ENCODE data around the gene ADAMTS12. TPM values are rescaled to one million over a fixed set of nuclear protein-coding genes. Genes with fewer than 3 reads are reported as not detected.

Gene ADAMTS12
- polyA plus RNA-seq, 1 donor = 4.2 TPM

- Histone ChIP-seq H3K4me3 (ENCODE audit: low read length) (no peak overlapping the region), H3K27ac (ENCODE audit: low read length) (no peak overlapping the region), H3K27me3 (ENCODE audit: control insufficient read depth, insufficient read depth, low read length) (no peaks in the 10 kb centered on the region), H3K4me1 (ENCODE audit: control insufficient read depth, insufficient read depth, low read length) (no peaks in the 10 kb centered on the region), H3K9me3 (ENCODE audit: control insufficient read depth, low read depth, low read length) (peaks cover 4% of the 10 kb centered on the region), H3K36me3 (ENCODE audit: control insufficient read depth, insufficient read depth, low read length) (no peaks in the 10 kb centered on the region)
- no CpG with 5 or more reads among the region's 3 CpGs for WGBS (ENCODE audit: insufficient coverage, low lambda C conversion rate)
- DNase-seq = no peak
These were observed 378.2 kb downstream of the ADAMTS12 start for GRCh38 chr5:33513462-33514185.

GRCh38 chr5:33509036-33509435 lies 382.8 kb downstream of the ADAMTS12 start:
- Histone ChIP-seq H3K4me1 (ENCODE audit: control insufficient read depth, insufficient read depth, low read length) (no peaks in the 10 kb centered on the region), H3K27me3 (ENCODE audit: control insufficient read depth, insufficient read depth, low read length) (no peaks in the 10 kb centered on the region), H3K27ac (ENCODE audit: low read length) (no peak overlapping the region), H3K4me3 (ENCODE audit: low read length) (no peak overlapping the region), H3K36me3 (ENCODE audit: control insufficient read depth, insufficient read depth, low read length) (no peaks in the 10 kb centered on the region), H3K9me3 (ENCODE audit: control insufficient read depth, low read depth, low read length) (no peaks in the 10 kb centered on the region)
- DNase-seq = no peak
- 50% methylated on average over 1 of the region's 3 CpGs for WGBS (ENCODE audit: insufficient coverage, low lambda C conversion rate)

- no peak overlapping the region for H3K4me3 ChIP-seq (ENCODE audit: low read length)
- H3K4me1 ChIP-seq (ENCODE audit: control insufficient read depth, insufficient read depth, low read length) = no peaks in the 10 kb centered on the region
- H3K27me3 ChIP-seq (ENCODE audit: control insufficient read depth, insufficient read depth, low read length) = no peaks in the 10 kb centered on the region
- WGBS (ENCODE audit: insufficient coverage, low lambda C conversion rate) = 90% methylated on average over 2 of the region's 4 CpGs
- DNase-seq = no peak
- no peaks in the 10 kb centered on the region for H3K36me3 ChIP-seq (ENCODE audit: control insufficient read depth, insufficient read depth, low read length)
- H3K27ac ChIP-seq (ENCODE audit: low read length) = no peak overlapping the region
- no peaks in the 10 kb centered on the region for H3K9me3 ChIP-seq (ENCODE audit: control insufficient read depth, low read depth, low read length)
These were observed 384.4 kb downstream of the ADAMTS12 start for GRCh38 chr5:33507426-33507825.

DNA sequence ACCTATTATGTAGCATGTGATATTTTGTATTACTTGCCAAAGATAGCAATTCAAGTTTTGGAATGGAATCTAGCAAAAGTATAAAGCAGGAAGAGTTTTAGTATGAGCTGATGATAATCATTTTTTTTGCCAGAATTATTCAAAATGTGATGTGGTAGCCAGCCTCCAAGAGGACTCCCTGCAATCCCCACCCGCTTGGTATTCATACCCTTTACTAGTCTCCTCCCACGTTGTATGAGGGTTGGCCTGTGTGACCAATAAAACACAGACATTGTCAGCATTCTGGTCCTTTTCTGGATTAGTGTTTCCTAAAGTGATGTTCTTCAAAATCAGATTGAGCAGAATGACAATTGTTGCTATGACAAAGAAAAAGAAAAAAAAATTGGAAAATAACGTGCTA lies 387.2 kb downstream of the ADAMTS12 start:
- Histone ChIP-seq H3K4me1 (ENCODE audit: control insufficient read depth, insufficient read depth, low read length) (no peaks in the 10 kb centered on the region), H3K4me3 (ENCODE audit: low read length) (no peak overlapping the region), H3K27me3 (ENCODE audit: control insufficient read depth, insufficient read depth, low read length) (no peaks in the 10 kb centered on the region), H3K9me3 (ENCODE audit: control insufficient read depth, low read depth, low read length) (peaks cover 4% of the 10 kb centered on the region), H3K36me3 (ENCODE audit: control insufficient read depth, insufficient read depth, low read length) (no peaks in the 10 kb centered on the region), H3K27ac (ENCODE audit: low read length) (no peak overlapping the region)
- no peak for DNase-seq
- 100% methylated on average over 1 of the region's 3 CpGs for WGBS (ENCODE audit: insufficient coverage, low lambda C conversion rate)

GRCh38 chr5:33501899-33502298 lies 389.9 kb downstream of the ADAMTS12 start:
- no CpG with 5 or more reads among the region's 27 CpGs for WGBS (ENCODE audit: insufficient coverage, low lambda C conversion rate)
- H3K36me3 ChIP-seq (ENCODE audit: control insufficient read depth, insufficient read depth, low read length) = no peaks in the 10 kb centered on the region

DNA sequence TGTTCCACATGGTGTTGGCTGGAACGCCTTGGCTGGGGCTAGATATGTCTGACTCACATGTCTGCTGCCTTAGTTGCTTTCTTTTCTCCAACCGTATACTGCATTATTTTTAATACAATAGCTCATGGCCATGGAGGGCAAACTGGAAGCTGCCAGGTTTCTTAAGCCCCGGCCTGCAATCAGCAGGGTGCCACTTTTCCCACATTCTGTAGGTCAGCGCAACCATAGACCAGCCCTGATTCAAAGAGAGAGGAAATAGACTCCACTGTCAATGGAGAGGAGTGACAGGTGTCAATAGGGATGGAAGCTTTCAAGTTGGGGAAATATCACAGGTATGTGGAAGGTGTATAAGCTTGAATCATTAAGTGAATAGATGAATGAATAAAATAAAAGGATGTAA lies 390.5 kb downstream of the ADAMTS12 start:
- Histone ChIP-seq H3K27ac (ENCODE audit: low read length) (no peak overlapping the region), H3K4me1 (ENCODE audit: control insufficient read depth, insufficient read depth, low read length) (no peaks in the 10 kb centered on the region), H3K9me3 (ENCODE audit: control insufficient read depth, low read depth, low read length) (peaks cover 4% of the 10 kb centered on the region), H3K4me3 (ENCODE audit: low read length) (no peak overlapping the region), H3K27me3 (ENCODE audit: control insufficient read depth, insufficient read depth, low read length) (no peaks in the 10 kb centered on the region), H3K36me3 (ENCODE audit: control insufficient read depth, insufficient read depth, low read length) (no peaks in the 10 kb centered on the region)
- no peak for DNase-seq
- WGBS (ENCODE audit: insufficient coverage, low lambda C conversion rate) = no CpG with 5 or more reads among the region's 4 CpGs

More at GRCh38 chr5:33501899-33502298, 389.9 kb downstream of the ADAMTS12 start:
- Histone ChIP-seq H3K27ac (ENCODE audit: low read length) (no peak overlapping the region), H3K27me3 (ENCODE audit: control insufficient read depth, insufficient read depth, low read length) (no peaks in the 10 kb centered on the region), H3K4me3 (ENCODE audit: low read length) (no peak overlapping the region), H3K9me3 (ENCODE audit: control insufficient read depth, low read depth, low read length) (peaks cover 4% of the 10 kb centered on the region), H3K4me1 (ENCODE audit: control insufficient read depth, insufficient read depth, low read length) (no peaks in the 10 kb centered on the region)
- no peak for DNase-seq

GRCh38 chr5:33494466-33494865 lies 397.3 kb downstream of the ADAMTS12 start:
- Histone ChIP-seq H3K27ac (ENCODE audit: low read length) (no peak overlapping the region), H3K4me3 (ENCODE audit: low read length) (no peak overlapping the region), H3K36me3 (ENCODE audit: control insufficient read depth, insufficient read depth, low read length) (no peaks in the 10 kb centered on the region), H3K27me3 (ENCODE audit: control insufficient read depth, insufficient read depth, low read length) (no peaks in the 10 kb centered on the region), H3K4me1 (ENCODE audit: control insufficient read depth, insufficient read depth, low read length) (no peaks in the 10 kb centered on the region), H3K9me3 (ENCODE audit: control insufficient read depth, low read depth, low read length) (no peaks in the 10 kb centered on the region)
- no peak for DNase-seq
- WGBS (ENCODE audit: insufficient coverage, low lambda C conversion rate) = 83% methylated on average over 1 of the region's 1 CpG

GRCh38 chr5:33491941-33492340 lies 399.8 kb downstream of the ADAMTS12 start:
- no peak overlapping the region for H3K27ac ChIP-seq (ENCODE audit: low read length)
- no peaks in the 10 kb centered on the region for H3K4me1 ChIP-seq (ENCODE audit: control insufficient read depth, insufficient read depth, low read length)
- H3K4me3 ChIP-seq (ENCODE audit: low read length) = no peak overlapping the region
- DNase-seq = no peak
- H3K9me3 ChIP-seq (ENCODE audit: control insufficient read depth, low read depth, low read length) = peaks cover 5% of the 10 kb centered on the region
- no peaks in the 10 kb centered on the region for H3K27me3 ChIP-seq (ENCODE audit: control insufficient read depth, insufficient read depth, low read length)
- H3K36me3 ChIP-seq (ENCODE audit: control insufficient read depth, insufficient read depth, low read length) = no peaks in the 10 kb centered on the region

GRCh38 chr5:33490071-33490665 lies 401.6 kb downstream of the ADAMTS12 start:
- H3K36me3 ChIP-seq (ENCODE audit: control insufficient read depth, insufficient read depth, low read length) = no peaks in the 10 kb centered on the region

GRCh38 chr5:33489481-33490067 lies 402.2 kb downstream of the ADAMTS12 start:
- Histone ChIP-seq H3K4me3 (ENCODE audit: low read length) (no peak overlapping the region), H3K36me3 (ENCODE audit: control insufficient read depth, insufficient read depth, low read length) (no peaks in the 10 kb centered on the region), H3K27me3 (ENCODE audit: control insufficient read depth, insufficient read depth, low read length) (no peaks in the 10 kb centered on the region), H3K9me3 (ENCODE audit: control insufficient read depth, low read depth, low read length) (peaks cover 5% of the 10 kb centered on the region), H3K27ac (ENCODE audit: low read length) (no peak overlapping the region), H3K4me1 (ENCODE audit: control insufficient read depth, insufficient read depth, low read length) (no peaks in the 10 kb centered on the region)
- no peak for DNase-seq
- WGBS (ENCODE audit: insufficient coverage, low lambda C conversion rate) = 100% methylated on average over 2 of the region's 6 CpGs

More at GRCh38 chr5:33490071-33490665, 401.6 kb downstream of the ADAMTS12 start:
- H3K4me3 ChIP-seq (ENCODE audit: low read length) = no peak overlapping the region
- no peak for DNase-seq
- WGBS (ENCODE audit: insufficient coverage, low lambda C conversion rate) = 60% methylated on average over 1 of the region's 1 CpG
- H3K9me3 ChIP-seq (ENCODE audit: control insufficient read depth, low read depth, low read length) = peaks cover 5% of the 10 kb centered on the region
- no peak overlapping the region for H3K27ac ChIP-seq (ENCODE audit: low read length)
- no peaks in the 10 kb centered on the region for H3K4me1 ChIP-seq (ENCODE audit: control insufficient read depth, insufficient read depth, low read length)
- no peaks in the 10 kb centered on the region for H3K27me3 ChIP-seq (ENCODE audit: control insufficient read depth, insufficient read depth, low read length)

Measured in large intestine (tissue), 3 donors.